Endodermal cell (in vitro differentiated cells): ENCODE results near the gene PRDM16. TPM values are rescaled to one million over a fixed set of nuclear protein-coding genes. Genes with fewer than 3 reads are reported as not detected.

Experiments
- DNase-seq: peaks from one replicate; pipeline ENCODE4 v3.0.0-alpha.2; 2017
- H3K27ac ChIP-seq: 2 replicates; pipeline ENCODE4 v1.5.1; 2013; ENCODE audit warnings: mild to moderate bottlenecking, low read depth, low read length, moderate library complexity
- H3K27me3 ChIP-seq: 2 replicates; pipeline ENCODE4 v1.6.1; 2013; ENCODE audit warnings: mild to moderate bottlenecking, low read length, moderate library complexity; ENCODE audit not compliant: insufficient read depth, control insufficient read depth, poor library complexity, severe bottlenecking
- H3K36me3 ChIP-seq: 2 replicates; pipeline ENCODE4 v1.7.0; 2013; ENCODE audit warnings: mild to moderate bottlenecking, low read length, moderate library complexity; ENCODE audit not compliant: control insufficient read depth, insufficient read depth
- H3K4me1 ChIP-seq: one replicate; pipeline ENCODE4 v1.7.0; 2013; ENCODE audit warnings: low read length; ENCODE audit not compliant: control insufficient read depth, insufficient read depth
- H3K4me3 ChIP-seq: 2 replicates; pipeline ENCODE4 v1.5.1; 2013; ENCODE audit warnings: mild to moderate bottlenecking, low read length, moderate library complexity
- H3K9ac ChIP-seq: 2 replicates; pipeline ENCODE4 v1.6.1; 2013; ENCODE audit warnings: mild to moderate bottlenecking, low read length, moderate library complexity; ENCODE audit not compliant: poor library complexity, severe bottlenecking; ENCODE audit errors: extremely low read depth
- H3K9me3 ChIP-seq: 2 replicates; pipeline ENCODE4 v1.6.1; 2013; ENCODE audit warnings: mild to moderate bottlenecking, low read length, moderate library complexity; ENCODE audit not compliant: control insufficient read depth
- H3K27ac Mint-ChIP-seq: 2 replicates; pipeline ENCODE4 v1.8.0; 2020; ENCODE audit warnings: mixed read lengths
- H3K27me3 Mint-ChIP-seq: 2 replicates; pipeline ENCODE4 v1.8.0; 2021; ENCODE audit warnings: mild to moderate bottlenecking, mixed read lengths; ENCODE audit not compliant: insufficient read depth
- H3K36me3 Mint-ChIP-seq: 2 replicates; pipeline ENCODE4 v1.8.0; 2020; ENCODE audit warnings: low read depth, mixed read lengths
- H3K4me1 Mint-ChIP-seq: 2 replicates; pipeline ENCODE4 v1.8.0; 2020; ENCODE audit warnings: mixed read lengths
- H3K4me3 Mint-ChIP-seq: 2 replicates; pipeline ENCODE4 v1.8.0; 2020; ENCODE audit warnings: mild to moderate bottlenecking, moderate library complexity, mixed read lengths
- H3K9me3 Mint-ChIP-seq: 2 replicates; pipeline ENCODE4 v1.8.0; 2020; ENCODE audit warnings: mild to moderate bottlenecking, mixed read lengths
- WGBS, 2 experiments: methylation state at CpG; one replicate each; pipeline versions ENCODE4 v1.1.5 to v1.1.7; 2013; ENCODE audit warnings: missing lambda C conversion rate in 2 of 2, mixed read lengths in 1 of 2; ENCODE audit not compliant: insufficient coverage in 1 of 2, insufficient read length in 1 of 2; 5-methylcytosine and 5-hydroxymethylcytosine counted together
- total RNA-seq, 2 donors: library from RNA; stranded (reverse); fragmentation: NEBNext Ultra II Directional in 1 of 2; extraction: Animal tissue kit (Norgen Biotek cat#: 25700) in 1 of 2; gene quantifications; 2 replicates in 1 of 2; 3 replicates in 1 of 2; pipeline ENCODE4 v1.2.1, GENCODE V29; 2021
- TF ChIP-seq, protein P1 (sequence below): fragments of 200-600 bp; sonication (generic); conservative IDR thresholded peaks from 2 replicates; pipeline ENCODE4 v1.5.0; 2021; ENCODE audit warnings: antibody characterized with exemption, mild to moderate bottlenecking

PRDM16 gene
- total RNA-seq, 2 donors from 2014 or later, result 2.1 to 4.0 TPM

DNA sequence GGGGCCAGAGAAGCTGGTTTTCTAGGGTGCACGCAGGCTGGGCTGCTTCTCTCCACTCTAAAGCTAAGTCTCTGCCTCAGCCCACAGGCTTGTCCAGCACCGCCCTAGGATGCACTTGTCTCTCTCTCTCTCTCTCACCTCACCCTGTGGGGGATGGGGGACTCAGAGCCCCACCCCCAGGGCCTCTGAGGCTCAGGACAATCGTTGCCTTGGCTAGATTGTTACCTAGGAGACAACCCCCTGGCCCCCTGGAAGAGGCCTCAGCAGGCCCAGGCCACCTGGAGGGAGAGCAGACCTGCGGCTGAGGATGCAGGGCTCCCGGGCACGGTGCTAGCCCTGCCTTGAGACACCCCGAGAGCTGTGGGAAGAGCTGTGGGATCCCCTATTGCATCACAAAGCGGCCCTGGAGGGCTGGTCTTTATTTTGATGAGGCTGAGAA, 47.8 kb upstream of the PRDM16 start, which contains the start of gene ACTRT2:
Gene ACTRT2, plus strand, starts transcription at position 235 of the 439 bp plus-strand sequence. CDS start 220 bp downstream, outside the sequence.
- Mint-ChIP-seq H3K27ac (no peak within 1 kb of the TSS), H3K36me3 (no peaks in the 10 kb centered on the region), H3K27me3 (no peaks in the 10 kb centered on the region), H3K4me1 (no peaks in the 10 kb centered on the region), H3K4me3 (no peak within 1 kb of the TSS), H3K9me3 (peaks cover 64% of the 10 kb centered on the region)
- Histone ChIP-seq H3K36me3 (no peaks in the 10 kb centered on the region), H3K27me3 (no peaks in the 10 kb centered on the region), H3K4me1 (no peaks in the 10 kb centered on the region), H3K9ac (no peak within 1 kb of the TSS), H3K27ac (no peak within 1 kb of the TSS), H3K9me3 (peaks cover 12% of the 10 kb centered on the region), H3K4me3 (no peak within 1 kb of the TSS)
- DNase-seq, result no peak
- TF ChIP-seq, protein P1, sequence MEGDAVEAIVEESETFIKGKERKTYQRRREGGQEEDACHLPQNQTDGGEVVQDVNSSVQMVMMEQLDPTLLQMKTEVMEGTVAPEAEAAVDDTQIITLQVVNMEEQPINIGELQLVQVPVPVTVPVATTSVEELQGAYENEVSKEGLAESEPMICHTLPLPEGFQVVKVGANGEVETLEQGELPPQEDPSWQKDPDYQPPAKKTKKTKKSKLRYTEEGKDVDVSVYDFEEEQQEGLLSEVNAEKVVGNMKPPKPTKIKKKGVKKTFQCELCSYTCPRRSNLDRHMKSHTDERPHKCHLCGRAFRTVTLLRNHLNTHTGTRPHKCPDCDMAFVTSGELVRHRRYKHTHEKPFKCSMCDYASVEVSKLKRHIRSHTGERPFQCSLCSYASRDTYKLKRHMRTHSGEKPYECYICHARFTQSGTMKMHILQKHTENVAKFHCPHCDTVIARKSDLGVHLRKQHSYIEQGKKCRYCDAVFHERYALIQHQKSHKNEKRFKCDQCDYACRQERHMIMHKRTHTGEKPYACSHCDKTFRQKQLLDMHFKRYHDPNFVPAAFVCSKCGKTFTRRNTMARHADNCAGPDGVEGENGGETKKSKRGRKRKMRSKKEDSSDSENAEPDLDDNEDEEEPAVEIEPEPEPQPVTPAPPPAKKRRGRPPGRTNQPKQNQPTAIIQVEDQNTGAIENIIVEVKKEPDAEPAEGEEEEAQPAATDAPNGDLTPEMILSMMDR, result no peak
- 55 to 72% methylated on average over 2 to 8 of the region's 8 CpGs for WGBS, 2 experiments

GRCh38 chr1:3021801-3022401, 47.1 kb upstream of the PRDM16 start:
- no peak overlapping the region for H3K27ac Mint-ChIP-seq
- Histone ChIP-seq H3K27ac (no peak overlapping the region), H3K4me3 (no peak overlapping the region), H3K9ac (no peak overlapping the region), H3K36me3 (no peaks in the 10 kb centered on the region), H3K9me3 (peaks cover 13% of the 10 kb centered on the region), H3K27me3 (no peaks in the 10 kb centered on the region), H3K4me1 (no peaks in the 10 kb centered on the region)
- no peak for DNase-seq
- no peak overlapping the region for H3K4me3 Mint-ChIP-seq
- H3K4me1 Mint-ChIP-seq, result no peaks in the 10 kb centered on the region
- H3K27me3 Mint-ChIP-seq, result no peaks in the 10 kb centered on the region
- H3K36me3 Mint-ChIP-seq, result no peaks in the 10 kb centered on the region
- 86 to 91% methylated on average over 22 to 28 of the region's 28 CpGs for WGBS, 2 experiments
- H3K9me3 Mint-ChIP-seq, result peaks cover 61% of the 10 kb centered on the region
- TF ChIP-seq, protein P1, result no peak

- Histone ChIP-seq H3K36me3 (no peaks in the 10 kb centered on the region), H3K27me3 (no peaks in the 10 kb centered on the region), H3K4me1 (no peaks in the 10 kb centered on the region), H3K27ac (no peak overlapping the region), H3K9ac (no peak overlapping the region), H3K9me3 (peaks cover 13% of the 10 kb centered on the region), H3K4me3 (no peak overlapping the region)
- 88 to 95% methylated on average over 13 to 18 of the region's 18 CpGs for WGBS, 2 experiments
- no peaks in the 10 kb centered on the region for H3K4me1 Mint-ChIP-seq
- H3K4me3 Mint-ChIP-seq, result no peak overlapping the region
- TF ChIP-seq, protein P1, result no peak
- H3K27ac Mint-ChIP-seq, result no peak overlapping the region
- no peaks in the 10 kb centered on the region for H3K27me3 Mint-ChIP-seq
- no peak for DNase-seq
- H3K9me3 Mint-ChIP-seq, result peaks cover 56% of the 10 kb centered on the region
- no peaks in the 10 kb centered on the region for H3K36me3 Mint-ChIP-seq
Observed at GRCh38 chr1:3022511-3022973, 46.5 kb upstream of the PRDM16 start.
